ENCODE results near the gene CADM2.

CADM2 gene

DNA sequence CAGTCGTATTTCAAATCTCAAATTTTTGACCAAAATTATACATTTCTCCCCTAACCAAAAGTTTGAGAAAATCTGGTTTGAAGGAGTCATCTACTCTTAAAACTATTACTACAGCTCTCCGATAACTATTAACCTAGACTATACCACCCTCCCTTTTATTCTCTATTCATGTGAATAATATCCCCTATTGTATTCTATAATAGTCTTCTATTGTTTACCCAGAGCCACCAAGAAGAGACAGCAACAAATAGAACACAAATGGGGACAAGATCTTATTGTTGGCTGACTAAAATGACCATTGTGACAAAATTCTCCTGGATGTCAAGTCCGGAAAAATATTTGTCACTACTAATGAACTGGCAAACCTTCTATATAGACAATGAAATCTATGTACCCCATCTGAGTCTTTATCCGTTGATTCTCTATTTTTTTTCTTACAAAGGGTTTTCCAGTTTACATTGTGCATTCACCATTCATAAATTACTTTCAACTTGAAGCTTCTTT is 618.0 kb downstream of the CADM2 start:
- no peak for DNase-seq

DNA sequence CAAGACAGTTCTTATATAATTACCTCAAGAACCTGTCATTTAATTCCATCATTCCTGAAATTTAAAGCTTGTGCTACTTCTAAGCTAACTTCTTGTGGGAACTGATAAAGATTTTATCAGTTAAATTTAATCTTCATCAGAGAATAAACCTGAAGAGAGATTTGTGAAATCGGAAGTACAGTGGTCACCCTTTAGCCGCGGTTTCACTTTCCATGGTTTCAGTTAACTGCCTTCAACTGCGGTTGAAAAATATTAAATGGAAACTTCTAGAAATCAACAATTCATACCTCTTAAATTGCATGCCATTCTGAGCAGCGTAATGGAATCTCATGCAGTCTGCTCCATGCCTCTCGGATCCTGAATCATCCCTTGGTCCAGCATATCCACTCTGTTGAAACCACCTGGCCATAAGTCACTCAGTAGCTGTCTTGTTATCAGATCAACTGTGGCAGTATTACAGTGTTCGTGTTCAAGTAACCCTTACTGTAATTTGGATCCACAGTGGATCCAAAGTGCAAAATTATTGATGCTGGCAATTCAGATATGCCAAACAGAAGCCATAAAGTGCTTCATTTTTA is 626.1 kb downstream of the CADM2 start:
- DNase-seq, result no peak

DNA sequence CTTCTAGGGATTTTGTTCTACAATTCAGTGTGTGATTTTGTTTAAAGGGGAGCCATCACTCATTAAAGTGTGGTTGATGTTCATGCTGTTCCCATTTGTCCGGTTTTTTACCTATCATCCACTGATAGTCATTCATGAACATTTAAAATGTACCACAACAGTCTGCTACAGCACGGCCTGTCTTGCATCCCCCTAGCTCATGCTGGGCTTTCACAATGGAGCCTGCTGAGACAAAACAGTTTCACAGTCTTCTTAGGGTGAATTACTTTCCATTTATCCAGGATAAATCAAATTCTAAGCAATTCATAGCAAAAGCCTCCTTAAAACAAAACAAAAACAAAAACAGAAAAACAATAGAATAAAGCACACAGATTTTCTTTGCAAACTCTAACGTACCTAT is 627.2 kb downstream of the CADM2 start:
- DNase-seq, result no peak

DNA sequence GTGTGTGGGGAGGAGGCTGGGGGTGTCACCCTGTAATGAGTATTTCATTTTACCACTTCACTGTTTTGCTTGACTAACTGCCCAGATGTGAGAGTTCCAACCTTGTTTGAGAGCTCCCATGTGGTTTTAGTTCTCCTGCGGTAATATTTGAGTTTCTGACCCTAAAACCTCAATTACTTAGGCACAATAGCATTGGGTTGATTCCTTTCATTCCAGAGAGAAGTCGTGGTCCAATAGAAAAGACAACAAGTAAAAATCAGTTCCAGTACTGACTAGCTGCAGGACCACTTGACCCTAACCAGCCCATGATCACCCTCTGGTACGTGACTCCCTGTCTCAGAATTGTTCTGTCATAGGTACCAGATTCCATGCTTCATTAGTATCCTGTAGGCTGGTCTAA is 630.4 kb downstream of the CADM2 start:
- DNase-seq, result no peak

DNA sequence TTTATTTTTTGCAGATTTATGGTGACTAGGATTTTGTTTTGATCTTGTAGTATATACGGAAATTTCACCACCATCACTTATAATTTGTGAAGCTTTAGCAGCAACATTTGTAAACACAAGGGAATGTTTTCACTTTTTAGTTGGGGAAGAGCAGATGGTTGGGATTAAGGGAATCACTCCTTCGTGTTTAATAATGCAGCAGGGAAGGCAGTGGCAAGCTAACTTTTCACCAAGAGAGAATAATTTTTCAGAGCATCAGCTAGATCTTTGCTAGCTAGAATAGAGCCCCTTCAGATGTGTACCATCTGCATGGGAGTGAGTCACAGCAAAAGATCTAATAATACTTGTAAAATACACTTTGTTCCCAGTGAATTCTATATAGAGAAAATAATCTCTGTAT is 632.7 kb downstream of the CADM2 start:
- no peak for DNase-seq

DNA sequence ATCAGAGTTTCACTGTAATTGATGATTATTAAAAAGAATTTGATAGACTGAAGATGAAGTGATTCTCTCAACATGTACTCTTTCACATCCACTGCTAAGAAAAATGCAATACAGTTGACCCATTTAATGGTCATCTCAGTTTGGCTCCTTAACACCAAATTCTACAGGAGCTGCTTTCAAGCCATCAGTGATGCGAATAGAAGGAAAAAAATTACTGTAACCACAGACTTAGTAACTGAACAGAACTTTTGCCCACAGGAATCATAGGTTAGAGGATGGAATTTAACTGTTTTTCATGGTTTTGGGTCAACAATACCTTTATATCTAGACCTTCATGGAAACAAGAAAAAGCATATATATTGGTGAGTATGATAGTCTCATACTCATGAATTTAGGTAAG is 633.5 kb downstream of the CADM2 start:
- no peak for DNase-seq

DNA sequence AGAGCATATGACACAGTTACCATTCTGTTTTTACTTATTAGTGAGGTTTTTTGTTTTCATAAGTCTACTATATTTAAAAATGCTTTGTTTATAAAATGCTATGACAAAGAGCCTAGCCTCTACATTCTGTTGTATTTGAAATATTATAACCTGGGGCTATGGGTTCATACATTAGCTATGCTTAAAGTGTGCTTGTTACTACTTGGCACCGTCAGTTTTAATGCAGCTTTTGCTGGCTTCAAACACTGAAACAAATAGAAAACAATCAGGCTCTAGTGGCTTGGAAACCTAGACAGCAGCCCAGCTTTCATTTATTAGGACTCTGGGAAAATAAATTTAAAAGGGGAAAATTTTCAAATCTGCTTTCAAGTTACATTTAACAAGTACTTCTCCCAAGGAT is 635.9 kb downstream of the CADM2 start:
- no peak for DNase-seq

DNA sequence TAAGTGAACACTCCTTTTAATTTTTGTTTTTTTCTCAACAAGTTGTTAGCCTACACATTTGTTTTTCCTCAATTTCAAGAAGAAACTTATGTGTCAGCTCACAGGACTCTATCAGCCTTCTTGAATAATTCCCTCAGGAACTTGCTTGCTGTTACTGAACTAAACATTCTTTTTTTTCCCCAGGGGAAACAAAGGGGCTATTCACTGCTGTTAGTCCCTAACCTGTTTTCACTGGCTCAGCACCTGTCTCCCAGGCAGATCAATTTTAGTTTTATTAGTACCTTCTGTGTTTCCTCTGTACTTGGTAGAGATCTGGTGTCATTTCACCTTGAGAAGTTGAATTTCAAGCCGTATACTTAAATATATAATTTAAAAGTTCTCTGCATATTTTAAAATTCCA is 644.6 kb downstream of the CADM2 start:
- DNase-seq, result no peak

DNA sequence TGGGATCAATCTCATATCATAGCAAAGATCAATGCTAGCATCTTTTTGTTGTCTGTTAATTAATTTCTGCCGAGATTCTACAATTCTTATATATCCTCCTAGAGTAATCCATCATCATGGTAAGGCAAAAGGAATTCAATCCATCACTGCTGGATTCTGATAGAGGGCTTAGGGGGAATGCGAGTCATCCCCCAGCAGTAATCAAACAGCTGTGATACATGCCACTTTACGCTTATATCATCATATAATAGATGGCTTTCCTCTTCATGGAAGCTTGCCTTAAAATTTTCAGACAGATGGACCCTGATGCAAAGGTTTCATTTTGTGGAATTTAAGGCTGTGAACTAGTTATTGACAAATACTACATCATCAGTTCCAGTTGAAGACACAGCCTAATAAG is 645.9 kb downstream of the CADM2 start:
- no peak for DNase-seq

DNA sequence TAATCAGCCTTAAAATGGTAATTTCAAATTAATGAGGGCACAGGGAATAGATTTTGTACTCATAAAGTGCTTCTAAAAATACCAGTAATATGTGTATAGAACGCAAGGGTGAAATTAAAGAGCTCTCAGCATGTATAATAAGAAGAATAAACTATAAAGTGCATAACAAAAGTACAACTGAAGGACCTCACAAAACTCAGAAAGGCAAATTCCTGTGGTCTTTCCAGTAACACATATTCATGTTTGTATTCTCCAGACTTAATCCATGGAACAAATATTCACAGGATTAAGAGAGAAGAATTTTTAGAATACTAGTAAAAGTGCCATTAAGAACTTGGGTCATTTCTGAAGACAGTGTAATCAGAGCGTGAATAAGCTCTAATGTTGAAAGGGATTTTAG is 646.3 kb downstream of the CADM2 start:
- no peak for DNase-seq

DNA sequence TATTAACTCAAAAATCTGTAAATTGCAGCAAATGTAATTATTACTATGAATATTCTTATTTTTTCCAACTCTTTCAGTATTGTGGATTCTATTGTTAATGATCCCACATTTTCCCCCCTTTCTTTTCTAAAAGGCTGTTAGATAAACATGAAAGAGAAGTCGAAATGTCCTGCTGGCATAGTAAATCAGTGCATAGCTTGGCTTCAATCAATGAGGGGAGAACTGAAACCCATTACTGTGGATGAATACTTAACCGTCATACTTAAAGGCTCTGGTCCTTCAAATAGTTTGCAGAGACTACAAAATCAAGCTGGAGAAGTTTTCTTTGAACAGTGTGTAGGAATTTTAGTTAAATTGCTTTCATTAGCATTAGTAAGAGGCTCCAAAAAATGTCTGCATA is 667.9 kb downstream of the CADM2 start:
- no peak for DNase-seq

DNA sequence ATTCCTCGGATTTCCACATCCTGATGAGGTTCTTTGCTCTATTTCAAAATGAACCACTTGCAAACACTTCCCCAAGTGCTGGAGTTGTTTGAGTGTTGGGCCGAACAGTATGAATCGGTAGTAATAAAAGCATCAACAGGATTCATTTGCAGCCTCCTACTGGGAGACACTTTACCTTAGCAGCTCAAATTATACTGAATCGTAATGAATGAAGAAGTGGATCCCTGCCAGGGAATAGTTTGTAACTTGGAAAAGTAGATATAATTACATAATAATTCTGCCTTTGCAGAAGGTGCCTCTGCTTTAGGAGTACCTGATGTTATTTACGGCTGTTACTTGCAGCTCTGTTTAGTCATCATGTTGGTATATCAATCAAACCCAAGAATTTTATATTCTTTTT is 669.1 kb downstream of the CADM2 start:
- DNase-seq, result no peak

DNA sequence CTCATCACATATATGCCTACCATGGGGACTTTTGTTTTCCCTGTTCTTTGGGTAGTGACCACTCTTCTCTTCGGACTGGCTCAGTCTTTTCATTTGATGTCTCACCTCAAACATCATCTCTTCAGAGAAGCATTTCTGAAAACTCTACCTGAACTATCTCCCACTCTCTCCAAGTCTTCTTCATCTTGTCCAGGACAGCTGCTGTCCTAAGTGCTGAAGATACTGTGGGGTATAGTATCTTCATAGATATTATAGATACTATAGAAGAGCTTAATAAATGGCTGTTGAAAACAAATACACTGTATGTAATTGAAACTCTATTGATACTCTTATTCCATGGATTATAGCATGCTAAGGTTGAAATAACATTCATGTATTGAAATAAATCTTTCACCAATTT is 672.3 kb downstream of the CADM2 start:
- peak in 1 of 2 experiments; percentile 9 for DNase-seq

DNA sequence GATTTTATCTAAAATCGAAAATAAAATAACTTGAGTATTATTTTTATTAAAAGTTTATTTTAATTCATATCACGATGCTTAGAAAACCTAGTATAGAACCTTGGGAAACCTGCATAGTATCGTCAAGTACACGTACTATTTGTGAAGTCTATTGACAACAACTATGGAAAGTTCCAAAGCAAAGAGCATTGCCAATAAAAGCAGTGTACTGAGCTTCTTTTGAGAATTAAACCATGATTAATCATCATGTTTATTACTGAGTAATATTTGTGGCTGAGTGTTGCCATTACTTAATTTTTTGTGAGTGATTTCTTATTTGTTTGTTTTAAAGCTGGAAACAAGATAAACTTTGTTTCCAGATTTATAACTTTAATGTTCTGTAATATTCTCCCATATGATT is 674.1 kb downstream of the CADM2 start:
- DNase-seq, result no peak

DNA sequence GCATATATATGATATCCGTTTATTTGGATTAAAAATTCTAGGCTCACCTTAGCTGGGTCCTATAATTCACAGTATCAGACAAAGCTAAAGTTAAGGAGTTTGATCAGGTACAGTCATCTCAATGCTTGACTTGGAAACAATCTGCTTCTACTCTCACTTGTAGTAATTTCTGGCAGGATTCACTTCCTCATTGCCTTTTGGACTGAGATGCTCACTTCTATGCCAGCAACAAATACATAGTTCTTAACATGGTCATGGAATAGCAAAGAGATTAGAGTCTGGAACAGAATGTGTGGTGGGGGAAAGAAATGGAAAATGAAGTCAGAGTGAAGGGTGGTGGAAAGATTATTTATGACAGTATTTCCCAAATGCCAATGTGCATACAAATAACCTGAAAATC is 693.6 kb downstream of the CADM2 start:
- no peak for DNase-seq

DNA sequence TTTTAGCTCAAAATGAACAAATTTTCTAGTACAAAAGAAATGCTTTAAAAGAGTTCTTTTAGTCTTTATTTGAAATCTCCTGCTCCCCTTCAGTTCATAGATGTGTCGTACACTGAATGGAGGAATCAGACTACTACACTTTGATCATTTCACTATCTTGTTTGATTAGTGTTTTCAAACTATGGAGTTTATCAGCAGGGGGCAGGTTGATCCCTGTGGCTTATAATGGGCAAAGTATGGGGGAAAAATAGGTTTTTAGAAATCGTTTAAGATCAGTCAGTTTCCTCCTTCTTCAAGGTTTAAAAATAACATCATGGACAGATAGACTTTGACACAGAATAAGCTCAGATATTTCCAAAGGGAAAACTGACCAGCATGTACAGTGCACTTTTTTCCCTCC is 701.7 kb downstream of the CADM2 start:
- DNase-seq, result no peak

DNA sequence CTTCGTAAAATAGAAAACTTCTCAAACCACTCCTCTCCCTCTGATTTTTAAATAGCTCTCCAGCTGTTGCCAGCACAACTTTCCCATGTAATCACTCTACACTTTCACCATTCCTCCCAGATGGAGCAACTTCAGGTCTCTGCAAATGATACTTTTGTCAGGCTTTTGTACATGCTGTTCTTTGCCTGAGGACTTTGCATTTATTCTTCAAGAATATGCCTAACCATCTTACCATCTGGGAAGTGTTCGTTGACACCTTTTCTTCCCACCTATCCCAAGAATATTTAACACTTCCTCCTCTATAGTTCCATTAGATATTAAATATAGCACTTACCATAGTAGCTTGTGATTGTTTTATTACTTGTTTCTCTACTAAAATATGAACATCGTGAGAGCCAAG is 703.7 kb downstream of the CADM2 start:
- DNase-seq, result no peak

DNA sequence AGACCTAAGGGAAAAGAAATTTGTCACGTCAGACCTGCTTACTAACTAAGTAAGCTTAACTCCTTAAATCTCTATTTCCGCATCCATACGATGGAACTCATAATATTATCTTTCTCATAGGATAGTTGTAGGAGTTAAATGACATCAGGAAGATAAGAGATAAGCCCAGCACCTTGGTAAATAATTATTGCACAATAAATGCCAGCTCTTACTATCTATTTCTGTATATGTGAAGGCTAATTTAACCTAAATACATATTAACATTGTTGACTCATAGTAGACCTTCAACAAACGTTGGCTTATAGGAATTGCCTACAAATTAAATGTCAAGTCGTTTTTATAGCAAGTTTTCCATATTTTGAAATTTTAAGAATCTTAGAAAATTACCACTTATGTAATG is 709.0 kb downstream of the CADM2 start:
- DNase-seq, result no peak

DNA sequence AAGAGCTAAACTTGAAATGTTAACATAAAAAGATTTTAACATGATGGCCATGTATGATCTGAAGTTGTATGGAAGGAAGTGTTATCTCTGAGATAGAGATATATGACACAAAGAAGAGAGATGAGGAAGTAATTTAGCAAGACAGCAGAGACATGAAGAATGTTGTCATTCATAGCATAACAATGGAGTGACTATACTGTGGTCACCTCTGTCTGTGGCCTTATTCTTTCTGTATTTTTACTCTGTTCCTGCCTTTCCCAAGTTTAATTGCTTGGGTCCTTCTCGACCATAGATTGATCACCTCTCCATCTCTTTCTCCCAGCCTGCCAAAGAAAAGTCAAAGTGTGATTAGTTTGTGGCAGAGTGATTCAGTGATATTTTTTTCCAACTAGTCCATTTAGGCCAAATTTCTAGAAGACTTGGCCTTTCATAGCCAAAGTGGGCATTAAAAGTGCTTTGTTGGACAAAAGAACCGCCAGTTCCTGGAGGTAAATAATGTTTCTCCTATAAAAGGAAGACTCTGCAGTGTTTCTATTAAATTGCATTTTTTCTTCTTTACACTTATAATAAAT is 711.9 kb downstream of the CADM2 start:
- DNase-seq, result no peak

DNA sequence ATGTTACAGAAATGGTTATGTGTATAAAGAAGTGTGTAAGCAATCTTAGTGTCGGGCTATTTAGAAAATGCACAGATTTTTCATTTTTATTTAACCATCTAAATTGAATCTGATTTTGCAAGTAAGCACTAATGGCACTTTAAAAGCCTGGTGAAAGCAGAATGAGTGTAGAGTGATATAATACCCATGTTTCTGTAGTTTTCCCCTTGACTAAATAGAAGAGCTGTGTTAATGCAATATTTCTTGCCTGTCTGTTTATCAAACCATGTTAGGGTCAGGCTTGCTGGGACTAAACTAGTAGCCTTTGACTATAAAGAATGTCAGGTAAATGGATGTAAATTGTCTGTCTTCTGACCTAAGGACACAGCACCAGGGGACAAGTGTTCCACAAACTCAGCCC is 714.0 kb downstream of the CADM2 start:
- DNase-seq, result no peak

DNA sequence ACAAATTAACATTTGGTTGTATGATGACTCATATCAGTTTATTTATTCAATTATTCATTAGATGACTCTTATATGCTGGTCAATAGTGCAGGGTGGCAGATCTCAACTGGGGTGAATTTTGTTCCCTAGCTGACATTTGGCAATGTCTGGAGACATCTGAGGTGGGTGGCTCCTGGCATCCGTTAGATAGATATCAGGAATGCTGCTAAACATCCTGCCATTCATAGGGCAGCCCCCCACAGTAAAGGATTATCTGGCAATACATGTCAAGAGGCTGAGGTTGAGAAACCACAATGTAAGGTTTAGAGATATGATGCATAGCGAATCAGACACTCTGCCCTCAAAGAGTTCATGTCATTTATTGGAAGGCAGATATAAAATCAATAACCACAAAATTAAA is 719.9 kb downstream of the CADM2 start:
- DNase-seq, result no peak

DNA sequence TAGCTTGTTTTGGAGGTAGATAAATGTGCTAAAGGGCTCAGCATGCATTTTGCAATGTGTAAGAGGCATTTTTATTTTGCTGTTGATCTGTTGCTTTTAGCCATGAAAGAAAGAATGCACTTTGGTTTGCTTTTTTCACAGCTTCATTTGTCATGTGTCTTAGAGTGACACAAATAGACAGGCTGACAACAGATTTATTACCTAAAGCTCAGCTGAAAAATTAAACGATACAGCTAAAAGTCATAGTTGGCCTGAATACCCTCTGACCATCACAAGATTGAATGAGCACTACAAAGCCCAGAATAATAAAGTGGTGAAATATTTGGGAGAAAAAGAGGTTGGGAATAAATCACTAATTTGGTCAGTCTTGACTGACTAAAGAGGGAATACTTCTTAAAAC is 723.1 kb downstream of the CADM2 start:
- no peak for DNase-seq

DNA sequence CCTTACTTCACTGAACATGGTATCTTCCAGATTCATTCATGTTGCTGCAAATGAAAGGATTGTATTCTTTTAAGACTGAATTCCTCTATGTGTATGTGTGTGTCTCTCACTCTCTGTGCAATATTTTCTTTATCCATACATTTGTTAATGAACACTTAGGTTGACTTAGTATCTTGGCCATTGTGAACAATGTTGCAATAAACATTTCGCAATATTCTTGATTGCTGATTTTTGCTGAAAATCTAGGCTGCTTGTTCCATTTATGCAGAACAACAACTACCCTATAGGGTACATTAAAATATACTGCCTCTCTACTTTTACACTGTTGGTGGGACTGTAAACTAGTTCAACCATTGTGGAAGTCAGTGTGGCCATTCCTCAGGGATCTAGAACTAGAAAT is 732.4 kb downstream of the CADM2 start:
- DNase-seq, result no peak

DNA sequence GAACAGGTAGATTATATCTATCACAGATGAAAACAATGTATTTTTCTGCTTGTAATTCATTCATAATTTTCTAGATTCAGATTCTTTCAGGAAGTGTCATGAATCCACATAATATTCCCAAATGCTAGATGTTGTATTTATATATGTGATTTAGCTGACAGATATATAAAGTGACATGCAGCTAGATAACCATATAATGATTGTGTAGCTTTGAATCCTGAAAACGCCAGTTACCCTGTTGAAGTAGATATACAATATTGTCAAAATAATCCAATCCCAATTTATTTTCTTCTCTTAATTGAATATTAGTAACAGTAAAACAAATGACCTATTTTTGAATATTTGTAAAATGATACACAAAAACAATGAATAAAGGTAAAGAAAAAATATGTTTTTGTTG is 738.4 kb downstream of the CADM2 start:
- DNase-seq, result no peak

DNA sequence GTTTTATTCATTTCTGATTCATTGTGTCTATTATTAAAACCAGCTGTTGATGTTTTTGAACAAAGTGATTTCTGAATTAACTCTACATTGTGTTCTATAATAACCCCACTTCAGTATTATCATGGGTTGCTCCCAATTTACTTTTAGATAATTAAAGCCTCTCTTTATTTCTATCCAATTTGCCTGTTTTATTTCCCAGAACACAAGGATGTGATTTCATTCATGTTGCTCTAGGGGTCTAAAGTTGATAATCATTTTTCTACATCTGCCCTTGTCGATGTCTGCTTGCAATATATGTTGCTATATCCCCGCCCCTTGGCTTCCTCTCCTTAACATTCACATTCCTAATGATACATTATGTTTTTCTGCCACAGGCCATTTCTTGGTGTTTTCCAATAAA is 747.3 kb downstream of the CADM2 start:
- no peak for DNase-seq

All from Kasumi-1 (cell line).